Measurements from ENCODE around the gene C16orf54. TPM values are rescaled to one million over a fixed set of nuclear protein-coding genes. Genes with fewer than 3 reads are reported as not detected.
"Not testable (repeated sequence)": the region's sequence is repeated elsewhere in the genome, so short reads cannot be mapped to it uniquely, and the experiment has no call there.

C16orf54 gene
- total and polyA plus RNA-seq, 2 experiments from 2014 or later, result 3.2 TPM; not detected in 1

- H3K27ac ChIP-seq (ENCODE audit: low read depth); ATAC-seq; H3K36me3 ChIP-seq (ENCODE audit: insufficient read depth); H3K4me3 ChIP-seq; H3K4me3 Mint-ChIP-seq; H3K79me2 ChIP-seq (replicated peaks; ENCODE audit: insufficient read depth); H3K9me2 ChIP-seq (ENCODE audit: insufficient read depth); H3K27me3 ChIP-seq (ENCODE audit: insufficient read depth); H4K20me1 ChIP-seq (replicated peaks; ENCODE audit: insufficient read depth); H3F3A ChIP-seq (replicated peaks; ENCODE audit: low read depth); H3K9me3 Mint-ChIP-seq; H3K4me1 ChIP-seq (ENCODE audit: insufficient read depth); H2AFZ ChIP-seq; H3K36me3 Mint-ChIP-seq (ENCODE audit: low read depth); H3K4me2 ChIP-seq: not testable (repeated sequence)
- peaks cover 16% of the 10 kb centered on the region for H3K27me3 Mint-ChIP-seq (ENCODE audit: insufficient read depth, low read depth, poor library complexity)
- peaks cover 21% of the 10 kb centered on the region for H3K4me1 Mint-ChIP-seq
- DNase-seq (ENCODE audit: low spot score), result peak; percentile 34
- H3K27ac Mint-ChIP-seq, result 0 out of 2 replicates have a peak overlapping the region, but pooled peaks have one; percentile 17
Observed at GRCh38 chr16:29783094-29783953, 37.5 kb upstream of the C16orf54 start.

DNA sequence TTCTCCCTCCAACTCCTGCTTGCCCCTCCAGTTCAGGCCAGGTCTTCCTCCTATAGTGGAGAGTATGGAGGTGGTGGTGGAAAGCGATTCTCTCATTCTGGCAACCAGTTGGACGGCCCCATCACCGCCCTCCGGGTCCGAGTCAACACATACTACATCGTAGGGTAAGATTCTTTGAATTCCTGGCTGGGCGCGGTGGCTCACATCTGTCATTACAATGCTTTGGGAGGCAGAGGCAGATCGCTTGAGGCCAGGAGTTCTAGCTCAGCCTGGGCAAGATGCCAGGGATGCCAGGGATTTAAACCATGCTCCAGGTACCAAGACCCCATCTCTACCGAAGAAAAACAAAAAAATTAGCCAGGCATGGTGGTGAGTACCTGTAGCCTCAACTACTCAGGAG lies 33.7 kb upstream of the C16orf54 start:
- Mint-ChIP-seq H3K4me3 (no peak overlapping the region), H3K27ac (no peak overlapping the region), H3K27me3 (ENCODE audit: insufficient read depth, low read depth, poor library complexity) (peaks cover 12% of the 10 kb centered on the region), H3K4me1 (peaks cover 19% of the 10 kb centered on the region), H3K9me3 (peaks cover 5% of the 10 kb centered on the region; the same call in 1 of the 3 replicates), H3K36me3 (ENCODE audit: low read depth) (no peaks in the 10 kb centered on the region)
- Histone ChIP-seq H2AFZ (no peak overlapping the region), H3K4me1 (ENCODE audit: insufficient read depth) (no peaks in the 10 kb centered on the region), H3K79me2 (replicated peaks; ENCODE audit: insufficient read depth) (no peaks in the 10 kb centered on the region), H3K27me3 (ENCODE audit: insufficient read depth) (peaks cover 6% of the 10 kb centered on the region; the same call in 1 of the 2 replicates), H3K27ac (ENCODE audit: low read depth) (no peak overlapping the region), H3K4me3 (no peak overlapping the region), H3F3A (replicated peaks; ENCODE audit: low read depth) (no peaks in the 10 kb centered on the region), H3K9me2 (ENCODE audit: insufficient read depth) (peaks cover 5% of the 10 kb centered on the region; the same call in 1 of the 2 replicates), H3K36me3 (ENCODE audit: insufficient read depth) (no peaks in the 10 kb centered on the region), H3K4me2 (no peak overlapping the region), H4K20me1 (replicated peaks; ENCODE audit: insufficient read depth) (no peaks in the 10 kb centered on the region)
- TF ChIP-seq, protein P1, sequence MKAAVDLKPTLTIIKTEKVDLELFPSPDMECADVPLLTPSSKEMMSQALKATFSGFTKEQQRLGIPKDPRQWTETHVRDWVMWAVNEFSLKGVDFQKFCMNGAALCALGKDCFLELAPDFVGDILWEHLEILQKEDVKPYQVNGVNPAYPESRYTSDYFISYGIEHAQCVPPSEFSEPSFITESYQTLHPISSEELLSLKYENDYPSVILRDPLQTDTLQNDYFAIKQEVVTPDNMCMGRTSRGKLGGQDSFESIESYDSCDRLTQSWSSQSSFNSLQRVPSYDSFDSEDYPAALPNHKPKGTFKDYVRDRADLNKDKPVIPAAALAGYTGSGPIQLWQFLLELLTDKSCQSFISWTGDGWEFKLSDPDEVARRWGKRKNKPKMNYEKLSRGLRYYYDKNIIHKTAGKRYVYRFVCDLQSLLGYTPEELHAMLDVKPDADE (IDR thresholded peaks at IDR 0.05), result no peak
- TF ChIP-seq JUNB (IDR thresholded peaks at IDR 0.05; ENCODE audit: unreplicated experiment), result no peak
- TF ChIP-seq ZNF114 (CRISPR knock-in tag; IDR thresholded peaks at IDR 0.05), result no peak
- no peak for TF ChIP-seq REST (IDR thresholded peaks at IDR 0.05; ENCODE audit: unreplicated experiment)
- TF ChIP-seq ZNF462 (CRISPR knock-in tag; IDR thresholded peaks at IDR 0.05), result no peak
- no peak for TF ChIP-seq ZNF331 (CRISPR knock-in tag; IDR thresholded peaks at IDR 0.05; ENCODE audit: low read depth)
- TF ChIP-seq CREB1 (CRISPR knock-in tag; IDR thresholded peaks at IDR 0.05; ENCODE audit: low read depth), result no peak
- no peak for TF ChIP-seq POLR2AphosphoS5 (IDR thresholded peaks at IDR 0.05; ENCODE audit: low read depth)
- ATAC-seq (peak; percentile 54), DNase-seq (ENCODE audit: low spot score) (peak; percentile 50)

Data from GM23338 (cell line).